ENCODE data around the gene RELN. TPM values are rescaled to one million over a fixed set of nuclear protein-coding genes. Genes with fewer than 3 reads are reported as not detected.

The RELN gene
- total RNA-seq, 1 experiment from 2014 or later, result 0.10 TPM

GRCh38 chr7:103988468-103989199 lies 824 bp downstream of the RELN start:
- TF ChIP-seq SIN3A (IDR thresholded peaks at IDR 0.05; ENCODE audit: borderline replicate concordance, insufficient read depth, low read depth, low read length), result no peak
- no peak for TF ChIP-seq CTCF (IDR thresholded peaks at IDR 0.05)
- no peak for TF ChIP-seq REST (IDR thresholded peaks at IDR 0.05; ENCODE audit: insufficient read depth in 1 of 2, low read depth in 2 of 2, low read length in 1 of 2)
- no peak for TF ChIP-seq TCF7L2 (IDR thresholded peaks at IDR 0.05; ENCODE audit: low read depth, low read length)
- no peak for TF ChIP-seq POLR2AphosphoS5 (IDR thresholded peaks at IDR 0.05; ENCODE audit: low read depth, low read length)
- no TSS peak for BruUV-seq (replicated peaks)
- in situ Hi-C loops (cut with HindIII; ENCODE audit: low pct_unique_long_range_greater_than_20kb, low sequenced_read_pairs), result no loop called here
- Histone ChIP-seq H3K27ac (ENCODE audit: low read length) (no peak overlapping the region), H3K4me3 (ENCODE audit: low read depth in 2 of 2, low read length in 2 of 2) (peak overlapping the region in 1 of 2 experiments; percentile 18; a peak in 1 of 4 replicates), H3K36me3 (ENCODE audit: control insufficient read depth, insufficient read depth, low read length) (no peaks in the 10 kb centered on the region), H3K4me1 (ENCODE audit: control insufficient read depth, insufficient read depth, low read length) (peaks cover 3% of the 10 kb centered on the region; the same call in 1 of the 2 replicates), H3K27me3 (ENCODE audit: control insufficient read depth, insufficient read depth, low read length) (peaks cover 46% of the 10 kb centered on the region), H3K9me3 (ENCODE audit: control insufficient read depth, insufficient read depth, low read depth, low read length) (no peaks in the 10 kb centered on the region)
- ATAC-seq (peak; percentile 37), DNase-seq (ENCODE audit: low read depth, low spot score) (no peak)
- ChIA-PET CTCF (interaction anchor here (0.7 kb wide), 1 partner anchor 203 kb away, joined by 3 read pairs; no protein-coding TSS in a partner anchor), POLR2A (no interaction called here)
- intact Hi-C loops (cut with micrococcal nuclease; ENCODE audit: unreplicated experiment), result no loop called here

- Histone ChIP-seq H3K4me1 (ENCODE audit: control insufficient read depth, insufficient read depth, low read length) (peaks cover 3% of the 10 kb centered on the region; the same call in 1 of the 2 replicates), H3K36me3 (ENCODE audit: control insufficient read depth, insufficient read depth, low read length) (no peaks in the 10 kb centered on the region), H3K27me3 (ENCODE audit: control insufficient read depth, insufficient read depth, low read length) (peaks cover 38% of the 10 kb centered on the region), H3K9me3 (ENCODE audit: control insufficient read depth, insufficient read depth, low read depth, low read length) (no peaks in the 10 kb centered on the region), H3K27ac (ENCODE audit: low read length) (no peak overlapping the region), H3K4me3 (ENCODE audit: low read depth in 2 of 2, low read length in 2 of 2) (no peak overlapping the region)
- ChIA-PET CTCF (no interaction called here), POLR2A (no interaction called here)
- intact Hi-C loops (cut with micrococcal nuclease; ENCODE audit: unreplicated experiment) (no loop called here), in situ Hi-C loops (cut with HindIII; ENCODE audit: low pct_unique_long_range_greater_than_20kb, low sequenced_read_pairs) (no loop called here)
- no TSS peak for BruUV-seq (replicated peaks)
- DNase-seq (ENCODE audit: low read depth, low spot score) (no peak), ATAC-seq (no peak)
- TF ChIP-seq POLR2AphosphoS5 (IDR thresholded peaks at IDR 0.05; ENCODE audit: low read depth, low read length) (no peak), TCF7L2 (IDR thresholded peaks at IDR 0.05; ENCODE audit: low read depth, low read length) (no peak), CTCF (IDR thresholded peaks at IDR 0.05) (no peak), REST (IDR thresholded peaks at IDR 0.05; ENCODE audit: insufficient read depth in 1 of 2, low read depth in 2 of 2, low read length in 1 of 2) (no peak), SIN3A (IDR thresholded peaks at IDR 0.05; ENCODE audit: borderline replicate concordance, insufficient read depth, low read depth, low read length) (no peak)
These were observed 2.0 kb downstream of the RELN start for GRCh38 chr7:103987451-103987850.

All from Panc1 (cell line).